Measurements from ENCODE around the gene AKAP8L.

The AKAP8L gene

DNA sequence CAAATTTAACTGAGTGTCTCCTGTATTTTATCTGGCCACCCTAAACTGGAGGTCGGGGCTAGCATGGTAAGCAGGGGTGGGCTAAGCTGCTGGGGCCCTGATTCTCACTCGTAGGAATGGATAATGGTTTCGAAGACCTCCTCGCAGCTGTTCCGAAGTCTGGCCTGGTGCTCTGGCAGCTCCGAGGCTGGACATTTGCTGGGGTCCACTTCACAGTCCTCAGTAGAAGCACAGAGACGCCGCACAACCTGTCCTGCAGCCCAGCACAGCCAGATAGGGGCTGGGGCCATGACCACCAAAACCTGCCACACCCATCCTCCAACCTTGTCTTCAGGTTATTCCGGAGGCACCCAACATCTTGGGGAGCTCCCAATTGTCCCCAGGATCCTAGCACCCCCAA is 37.2 kb upstream of the AKAP8L start:
- H3K27me3 ChIP-seq (ENCODE audit: control insufficient read depth, insufficient read depth, low read length): peaks cover 70% of the 10 kb centered on the region
- no peak overlapping the region for H3K9ac ChIP-seq (ENCODE audit: low read depth, low read length)
- H3K4me3 ChIP-seq (ENCODE audit: low read depth, low read length): peak overlapping the region; percentile 49
- no peaks in the 10 kb centered on the region for H3K9me3 ChIP-seq (ENCODE audit: control insufficient read depth, insufficient read depth, low read length)
- H3K36me3 ChIP-seq (ENCODE audit: control insufficient read depth, insufficient read depth, low read length): no peaks in the 10 kb centered on the region
- peaks cover 4% of the 10 kb centered on the region for H3K4me1 ChIP-seq (ENCODE audit: control insufficient read depth, insufficient read depth, low read length)

DNA sequence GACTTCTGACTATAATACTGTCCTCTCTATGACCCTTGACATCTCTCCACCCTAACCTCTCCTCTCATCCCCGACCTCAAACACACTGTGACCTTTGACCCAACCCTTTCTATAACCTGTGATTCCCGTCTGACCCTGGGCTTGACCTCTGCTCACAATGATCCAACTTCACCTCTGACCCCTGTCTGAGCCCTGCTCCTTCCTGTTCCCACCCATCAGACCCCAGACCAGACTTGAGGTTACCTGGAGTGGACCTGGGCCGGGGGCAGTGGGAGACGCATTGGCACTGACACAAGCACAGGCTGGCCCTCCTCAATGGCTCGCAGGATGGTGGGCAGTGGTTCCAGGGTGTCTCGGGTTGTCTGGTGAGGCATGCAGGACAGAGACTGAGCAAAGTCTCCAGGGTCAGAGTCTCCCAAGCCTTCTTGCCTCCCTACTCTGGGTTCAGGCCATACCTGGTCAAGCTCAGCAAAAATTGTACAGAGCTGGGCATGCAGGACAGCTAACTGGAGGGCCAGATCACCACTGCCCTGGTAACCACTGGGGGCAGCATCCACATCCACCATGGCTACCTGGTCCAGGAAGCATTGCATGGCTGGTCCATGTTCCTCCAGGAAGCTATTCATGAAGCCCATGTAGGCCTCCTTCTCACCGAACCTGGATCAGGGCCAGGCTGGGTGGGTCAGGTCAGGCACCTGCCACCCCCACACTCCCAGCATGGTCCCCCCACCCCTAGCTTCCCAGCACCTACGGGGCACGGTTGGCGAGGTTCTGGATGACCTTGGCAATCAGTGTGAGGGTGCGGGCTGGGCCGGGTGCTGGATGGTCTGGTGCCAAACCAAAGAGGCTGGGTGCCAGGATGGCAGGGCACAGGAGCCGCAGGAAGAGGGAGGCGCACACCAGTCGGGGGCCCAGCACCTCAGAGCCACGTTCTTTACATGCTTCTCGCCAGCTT is 35.4 kb upstream of the AKAP8L start:
- Histone ChIP-seq H3K9ac (ENCODE audit: low read depth, low read length) (no peak overlapping the region), H3K4me1 (ENCODE audit: control insufficient read depth, insufficient read depth, low read length) (peaks cover 4% of the 10 kb centered on the region), H3K9me3 (ENCODE audit: control insufficient read depth, insufficient read depth, low read length) (no peaks in the 10 kb centered on the region), H3K27me3 (ENCODE audit: control insufficient read depth, insufficient read depth, low read length) (peaks cover 54% of the 10 kb centered on the region), H3K36me3 (ENCODE audit: control insufficient read depth, insufficient read depth, low read length) (no peaks in the 10 kb centered on the region), H3K4me3 (ENCODE audit: low read depth, low read length) (peak overlapping the region; percentile 65)

DNA sequence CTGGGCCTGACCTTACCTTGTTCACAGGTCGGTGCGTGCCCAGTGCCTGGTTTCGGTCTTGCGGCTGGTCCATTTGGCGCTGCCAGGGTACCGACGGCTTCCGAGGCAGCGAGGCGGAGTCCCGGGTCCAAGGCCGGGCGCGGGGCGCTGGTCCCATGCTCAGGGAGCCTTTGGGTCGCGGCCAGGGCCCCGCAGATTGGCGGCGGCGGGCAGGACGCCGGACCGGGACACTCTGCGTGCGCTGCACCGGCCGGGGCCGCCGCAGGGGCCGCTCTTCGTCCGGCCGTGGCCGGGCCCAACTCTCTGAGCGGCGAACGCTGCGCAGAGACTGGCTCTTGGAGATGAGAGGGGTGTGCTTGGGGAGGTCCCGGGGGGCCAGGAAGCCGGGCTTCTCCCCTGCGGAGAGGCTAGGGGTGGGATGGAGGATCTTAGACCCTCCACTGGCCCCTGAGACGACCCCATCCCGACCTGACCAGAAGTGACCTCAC is 34.3 kb upstream of the AKAP8L start:
- Histone ChIP-seq H3K4me3 (ENCODE audit: low read depth, low read length) (peak overlapping the region; percentile 65), H3K27me3 (ENCODE audit: control insufficient read depth, insufficient read depth, low read length) (peaks cover 44% of the 10 kb centered on the region), H3K9ac (ENCODE audit: low read depth, low read length) (no peak overlapping the region), H3K9me3 (ENCODE audit: control insufficient read depth, insufficient read depth, low read length) (no peaks in the 10 kb centered on the region), H3K36me3 (ENCODE audit: control insufficient read depth, insufficient read depth, low read length) (no peaks in the 10 kb centered on the region), H3K4me1 (ENCODE audit: control insufficient read depth, insufficient read depth, low read length) (peaks cover 8% of the 10 kb centered on the region)

DNA sequence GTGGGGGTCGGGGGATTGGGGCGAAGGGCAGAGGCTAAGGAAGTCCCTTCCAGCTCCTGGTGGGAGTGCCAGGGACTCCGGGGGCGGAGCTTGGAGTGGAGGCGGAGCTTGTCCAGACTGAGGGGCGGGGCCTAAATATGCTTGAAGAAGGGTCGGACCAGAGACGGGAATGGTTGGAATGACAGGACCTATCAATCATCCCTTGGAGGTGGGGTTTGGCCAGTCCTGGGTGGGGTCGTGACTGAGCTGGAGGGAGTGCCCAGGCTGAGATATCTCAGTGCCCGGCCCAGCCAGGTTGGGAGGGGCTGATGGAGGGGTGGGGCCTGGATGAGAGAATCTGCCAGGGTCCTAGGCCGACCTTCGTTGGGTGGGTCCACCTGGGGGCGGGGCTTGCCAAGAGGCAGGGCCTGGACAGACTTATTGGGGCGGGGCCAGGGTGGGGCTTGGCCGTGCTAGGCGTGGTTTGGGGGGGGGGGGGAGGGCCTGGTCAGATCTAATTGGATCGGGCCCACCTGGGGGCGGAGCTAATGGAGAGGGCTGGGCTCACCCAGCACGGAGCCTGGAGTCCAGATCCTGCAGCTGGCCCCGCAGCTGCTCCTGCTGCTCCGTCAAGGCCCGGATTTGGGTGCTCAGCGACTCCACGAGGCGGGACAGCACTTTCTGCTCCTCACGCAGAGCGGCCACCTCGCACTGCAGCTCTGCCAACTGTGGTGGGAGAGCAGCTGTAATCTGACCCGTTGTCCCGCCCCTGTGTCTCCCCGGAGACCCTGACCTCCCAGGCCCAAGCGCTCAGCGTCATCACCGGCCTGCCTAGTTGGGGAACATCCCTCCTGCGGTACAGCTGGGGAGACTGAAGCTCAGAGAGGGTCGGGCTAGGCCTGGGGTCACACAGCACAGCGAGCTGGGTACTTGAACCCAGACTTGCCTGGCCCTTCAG is 33.6 kb upstream of the AKAP8L start:
- no peaks in the 10 kb centered on the region for H3K36me3 ChIP-seq (ENCODE audit: control insufficient read depth, insufficient read depth, low read length)
- H3K27me3 ChIP-seq (ENCODE audit: control insufficient read depth, insufficient read depth, low read length): peaks cover 37% of the 10 kb centered on the region
- peak overlapping the region; percentile 65 for H3K4me3 ChIP-seq (ENCODE audit: low read depth, low read length)

DNA sequence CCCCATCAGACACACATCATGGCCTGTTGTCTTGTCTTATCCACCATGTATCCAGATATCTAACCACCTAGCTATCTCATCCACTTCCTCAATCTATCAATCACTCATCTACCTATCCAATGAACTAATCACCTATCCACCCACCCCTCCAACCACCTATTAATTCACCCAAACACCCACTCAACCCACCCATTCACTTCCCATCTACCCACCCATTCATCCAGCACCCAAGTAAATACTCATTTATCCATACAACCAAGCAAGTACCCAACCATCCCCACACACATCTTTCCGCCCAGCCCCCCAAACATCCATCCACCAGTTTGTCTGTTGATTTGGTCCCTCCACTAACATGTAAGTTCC is 31.7 kb upstream of the AKAP8L start:
- Histone ChIP-seq H3K9me3 (ENCODE audit: control insufficient read depth, insufficient read depth, low read length) (no peaks in the 10 kb centered on the region), H3K4me3 (ENCODE audit: low read depth, low read length) (peak overlapping the region; percentile 60), H3K4me1 (ENCODE audit: control insufficient read depth, insufficient read depth, low read length) (peaks cover 6% of the 10 kb centered on the region), H3K36me3 (ENCODE audit: control insufficient read depth, insufficient read depth, low read length) (no peaks in the 10 kb centered on the region), H3K9ac (ENCODE audit: low read depth, low read length) (no peak overlapping the region), H3K27me3 (ENCODE audit: control insufficient read depth, insufficient read depth, low read length) (peaks cover 23% of the 10 kb centered on the region)

More for the DNA sequence above, 33.6 kb upstream of the AKAP8L start:
- no peak overlapping the region for H3K9ac ChIP-seq (ENCODE audit: low read depth, low read length)
- H3K9me3 ChIP-seq (ENCODE audit: control insufficient read depth, insufficient read depth, low read length): no peaks in the 10 kb centered on the region
- H3K4me1 ChIP-seq (ENCODE audit: control insufficient read depth, insufficient read depth, low read length): peaks cover 6% of the 10 kb centered on the region

DNA sequence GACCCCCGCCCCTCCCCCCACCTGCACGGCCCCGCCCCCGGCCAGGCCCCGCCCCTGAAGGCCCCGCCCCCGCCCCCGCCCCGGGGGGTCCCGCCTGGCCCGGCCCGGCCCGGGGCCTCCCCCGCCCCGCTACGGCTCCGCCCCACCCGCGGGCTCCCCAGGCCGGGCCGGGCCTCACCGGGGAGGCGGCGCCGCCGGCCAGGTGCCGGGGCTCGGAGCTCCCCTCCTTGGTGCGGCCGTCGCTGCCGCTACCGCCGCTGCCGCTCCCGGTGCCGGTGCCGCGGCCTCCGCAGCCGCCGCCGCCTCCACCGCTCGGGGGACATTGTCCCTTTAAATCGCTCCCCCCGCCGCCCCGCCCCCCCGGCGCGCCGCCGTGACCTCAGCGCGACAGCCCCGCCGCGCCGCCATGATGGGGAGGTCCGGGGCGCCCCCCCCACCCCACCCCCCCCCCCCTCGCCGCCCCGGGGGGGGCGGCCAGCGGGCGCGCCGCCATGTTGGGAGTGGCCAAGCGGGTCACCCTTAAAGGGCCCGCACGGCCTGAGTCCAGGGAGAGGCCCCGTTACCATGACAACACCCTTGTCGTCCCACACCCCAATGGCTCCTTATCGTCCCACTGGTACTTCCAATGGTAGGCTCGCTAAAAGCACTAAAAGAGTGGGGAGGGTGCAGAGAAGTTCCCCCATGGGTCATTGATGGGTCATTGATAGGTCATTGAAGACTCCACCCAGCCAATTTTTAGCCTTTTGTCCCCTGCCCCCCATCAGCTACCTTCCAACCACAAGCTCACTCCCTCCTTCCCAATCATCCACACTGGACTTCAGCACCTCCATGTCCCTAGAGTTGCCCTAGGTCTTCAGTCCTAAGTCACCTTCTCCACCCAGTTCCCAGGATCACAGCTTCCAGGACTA is 31.1 kb upstream of the AKAP8L start, which contains the start of gene WIZ:
Gene WIZ (minus strand): TSS at position 337 of the 908 bp plus-strand sequence. CDS start 1,649 bp downstream, outside the sequence.
- Histone ChIP-seq H3K9ac (ENCODE audit: low read depth, low read length) (no peak within 1 kb of the TSS), H3K27me3 (ENCODE audit: control insufficient read depth, insufficient read depth, low read length) (peaks cover 17% of the 10 kb centered on the region), H3K36me3 (ENCODE audit: control insufficient read depth, insufficient read depth, low read length) (no peaks in the 10 kb centered on the region), H3K9me3 (ENCODE audit: control insufficient read depth, insufficient read depth, low read length) (no peaks in the 10 kb centered on the region), H3K4me3 (ENCODE audit: low read depth, low read length) (peak within 1 kb of the TSS; percentile 60), H3K4me1 (ENCODE audit: control insufficient read depth, insufficient read depth, low read length) (peaks cover 6% of the 10 kb centered on the region)

DNA sequence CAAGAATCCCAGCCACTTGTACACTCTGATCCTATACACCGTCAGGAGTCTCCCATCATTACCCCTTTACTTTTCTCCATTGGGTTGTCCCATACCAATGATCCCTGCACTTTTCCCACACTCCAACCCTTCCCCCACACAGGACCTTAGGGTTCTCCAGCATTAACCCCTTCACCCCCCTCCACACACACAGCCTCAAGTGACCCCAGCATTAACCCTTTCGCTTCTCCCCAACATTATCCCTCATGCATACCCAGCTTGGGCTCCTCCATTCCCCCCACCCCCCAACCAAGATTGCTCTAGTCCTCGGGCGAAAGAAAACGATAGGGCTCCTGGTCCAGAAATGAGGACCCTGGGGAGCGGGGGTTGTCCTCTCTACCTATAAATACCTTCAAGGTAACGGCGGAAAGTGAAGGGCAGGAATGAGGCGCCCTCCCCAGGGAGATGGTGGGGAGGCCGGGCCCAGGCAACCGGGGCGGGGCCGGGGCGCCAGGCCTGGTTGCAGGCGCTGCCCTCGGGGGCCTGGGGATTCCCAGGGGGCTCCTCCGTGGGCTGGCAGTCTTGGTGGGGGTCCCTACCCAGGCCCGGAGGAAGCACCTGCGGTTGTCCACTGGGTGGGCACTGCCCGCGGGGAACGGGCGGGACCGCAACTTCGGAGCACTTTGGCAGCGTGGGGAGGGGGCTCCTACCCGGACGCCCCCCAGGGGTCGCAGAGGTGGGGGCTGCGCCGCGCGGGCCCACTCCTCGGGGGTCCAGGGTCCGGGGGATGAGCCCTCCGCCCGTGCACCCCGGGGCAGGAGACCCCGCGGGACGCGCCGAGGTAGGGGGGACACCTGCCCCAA is 30.2 kb upstream of the AKAP8L start:
- H3K9ac ChIP-seq (ENCODE audit: low read depth, low read length): no peak overlapping the region
- peaks cover 8% of the 10 kb centered on the region for H3K27me3 ChIP-seq (ENCODE audit: control insufficient read depth, insufficient read depth, low read length)
- H3K9me3 ChIP-seq (ENCODE audit: control insufficient read depth, insufficient read depth, low read length): no peaks in the 10 kb centered on the region
- no peaks in the 10 kb centered on the region for H3K36me3 ChIP-seq (ENCODE audit: control insufficient read depth, insufficient read depth, low read length)
- peaks cover 6% of the 10 kb centered on the region for H3K4me1 ChIP-seq (ENCODE audit: control insufficient read depth, insufficient read depth, low read length)
- peak overlapping the region; percentile 58 for H3K4me3 ChIP-seq (ENCODE audit: low read depth, low read length)

DNA sequence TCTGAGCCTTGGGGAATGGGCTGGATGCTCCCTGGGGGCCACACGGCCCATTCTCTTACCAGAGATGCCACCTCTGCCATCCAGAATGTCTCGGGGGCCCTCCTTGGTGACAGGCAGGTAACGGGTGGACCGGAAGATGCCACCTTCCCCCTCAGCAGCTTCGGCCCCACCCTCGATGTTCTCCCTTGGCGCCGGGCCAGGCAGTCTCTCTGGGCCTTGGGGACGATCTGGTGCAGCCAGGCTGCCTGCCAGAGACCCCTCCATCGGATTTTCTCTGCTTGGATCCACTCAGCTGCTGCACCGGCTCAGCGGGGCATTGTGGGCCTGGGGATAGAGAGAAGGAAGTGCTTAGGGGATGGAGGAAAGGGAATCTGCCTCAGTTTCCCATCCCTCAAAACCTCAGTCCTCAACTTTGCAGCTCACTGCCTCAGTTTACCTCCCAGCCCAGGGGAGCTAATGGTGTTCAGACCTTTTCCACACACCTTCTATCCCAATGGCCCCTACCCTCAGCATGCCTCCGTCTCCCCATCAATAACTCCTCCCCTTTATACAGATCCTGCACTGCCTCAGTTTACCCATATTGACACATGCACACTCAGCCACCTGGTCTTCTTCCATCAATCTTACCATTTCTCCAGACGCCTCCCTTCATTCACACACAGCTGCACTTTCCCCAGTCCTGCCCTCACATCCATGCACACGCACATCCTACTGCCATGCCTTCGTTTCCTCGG is 29.4 kb upstream of the AKAP8L start:
- Histone ChIP-seq H3K36me3 (ENCODE audit: control insufficient read depth, insufficient read depth, low read length) (no peaks in the 10 kb centered on the region), H3K27me3 (ENCODE audit: control insufficient read depth, insufficient read depth, low read length) (peaks cover under 1% of the 10 kb centered on the region), H3K9ac (ENCODE audit: low read depth, low read length) (no peak overlapping the region), H3K4me1 (ENCODE audit: control insufficient read depth, insufficient read depth, low read length) (peaks cover 4% of the 10 kb centered on the region), H3K4me3 (ENCODE audit: low read depth, low read length) (peak overlapping the region; percentile 58), H3K9me3 (ENCODE audit: control insufficient read depth, insufficient read depth, low read length) (no peaks in the 10 kb centered on the region)

DNA sequence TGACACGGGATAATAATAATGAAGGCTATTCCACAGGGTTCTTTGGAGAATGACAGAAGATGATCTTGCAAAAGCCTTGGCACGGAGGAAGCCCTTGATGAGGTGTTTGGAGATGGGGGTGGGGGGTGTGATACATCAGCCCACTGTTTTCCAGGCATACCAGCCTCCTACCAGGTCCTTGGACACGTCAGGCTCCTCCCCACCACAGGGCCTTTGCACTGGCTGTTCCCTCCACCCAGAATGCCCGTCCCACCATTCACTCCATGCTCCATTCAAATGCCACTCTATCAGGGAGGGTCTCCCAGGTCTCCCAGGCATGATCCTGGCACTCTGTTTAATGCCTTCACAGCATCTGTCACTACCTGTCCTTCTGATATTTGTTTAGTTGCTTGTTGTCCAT is 28.3 kb upstream of the AKAP8L start:
- peaks cover 4% of the 10 kb centered on the region for H3K4me1 ChIP-seq (ENCODE audit: control insufficient read depth, insufficient read depth, low read length)
- H3K36me3 ChIP-seq (ENCODE audit: control insufficient read depth, insufficient read depth, low read length): no peaks in the 10 kb centered on the region
- H3K4me3 ChIP-seq (ENCODE audit: low read depth, low read length): no peak overlapping the region
- no peak overlapping the region for H3K9ac ChIP-seq (ENCODE audit: low read depth, low read length)
- H3K9me3 ChIP-seq (ENCODE audit: control insufficient read depth, insufficient read depth, low read length): no peaks in the 10 kb centered on the region
- H3K27me3 ChIP-seq (ENCODE audit: control insufficient read depth, insufficient read depth, low read length): no peaks in the 10 kb centered on the region

All from iPS-15b (cell line).